Measurements from ENCODE around the gene PPP1R9B.
A peak's percentile ranks its signal among the peaks of the same experiment; 100 is the strongest.

PPP1R9B gene

GRCh38 chr17:50134206-50135110, 16.0 kb downstream of the PPP1R9B start:
- TF ChIP-seq ZNF8 (CRISPR knock-in tag; IDR thresholded peaks at IDR 0.05) (no peak), BACH2 (CRISPR knock-in tag; IDR thresholded peaks at IDR 0.05; ENCODE audit: borderline replicate concordance) (no peak)
- ATAC-seq: no peak

DNA sequence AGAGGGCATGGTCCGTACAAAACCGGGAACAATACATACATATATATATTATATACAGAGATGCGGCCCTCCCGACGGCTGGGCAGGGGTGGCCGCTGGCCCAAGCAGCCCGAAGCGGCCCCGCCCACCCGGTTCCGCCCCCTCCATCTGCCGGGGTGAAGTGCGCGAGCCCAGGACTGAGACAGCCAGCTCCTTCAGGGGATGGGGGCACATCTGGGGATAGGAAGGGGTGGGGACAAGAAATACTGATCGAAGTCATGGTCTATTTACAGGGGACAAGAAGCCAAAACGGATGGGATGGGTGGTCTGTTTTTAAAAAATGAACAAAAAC, 16.7 kb downstream of the PPP1R9B start:
- TF ChIP-seq, protein P1, sequence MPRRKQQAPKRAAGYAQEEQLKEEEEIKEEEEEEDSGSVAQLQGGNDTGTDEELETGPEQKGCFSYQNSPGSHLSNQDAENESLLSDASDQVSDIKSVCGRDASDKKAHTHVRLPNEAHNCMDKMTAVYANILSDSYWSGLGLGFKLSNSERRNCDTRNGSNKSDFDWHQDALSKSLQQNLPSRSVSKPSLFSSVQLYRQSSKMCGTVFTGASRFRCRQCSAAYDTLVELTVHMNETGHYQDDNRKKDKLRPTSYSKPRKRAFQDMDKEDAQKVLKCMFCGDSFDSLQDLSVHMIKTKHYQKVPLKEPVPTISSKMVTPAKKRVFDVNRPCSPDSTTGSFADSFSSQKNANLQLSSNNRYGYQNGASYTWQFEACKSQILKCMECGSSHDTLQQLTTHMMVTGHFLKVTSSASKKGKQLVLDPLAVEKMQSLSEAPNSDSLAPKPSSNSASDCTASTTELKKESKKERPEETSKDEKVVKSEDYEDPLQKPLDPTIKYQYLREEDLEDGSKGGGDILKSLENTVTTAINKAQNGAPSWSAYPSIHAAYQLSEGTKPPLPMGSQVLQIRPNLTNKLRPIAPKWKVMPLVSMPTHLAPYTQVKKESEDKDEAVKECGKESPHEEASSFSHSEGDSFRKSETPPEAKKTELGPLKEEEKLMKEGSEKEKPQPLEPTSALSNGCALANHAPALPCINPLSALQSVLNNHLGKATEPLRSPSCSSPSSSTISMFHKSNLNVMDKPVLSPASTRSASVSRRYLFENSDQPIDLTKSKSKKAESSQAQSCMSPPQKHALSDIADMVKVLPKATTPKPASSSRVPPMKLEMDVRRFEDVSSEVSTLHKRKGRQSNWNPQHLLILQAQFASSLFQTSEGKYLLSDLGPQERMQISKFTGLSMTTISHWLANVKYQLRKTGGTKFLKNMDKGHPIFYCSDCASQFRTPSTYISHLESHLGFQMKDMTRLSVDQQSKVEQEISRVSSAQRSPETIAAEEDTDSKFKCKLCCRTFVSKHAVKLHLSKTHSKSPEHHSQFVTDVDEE (CRISPR knock-in tag; IDR thresholded peaks at IDR 0.05): no peak
- TF ChIP-seq ZFP30 (CRISPR knock-in tag; IDR thresholded peaks at IDR 0.05): no peak
- TF ChIP-seq ESRRG (CRISPR knock-in tag; IDR thresholded peaks at IDR 0.05): no peak
- no peak for TF ChIP-seq ARNTL (CRISPR knock-in tag; IDR thresholded peaks at IDR 0.05; ENCODE audit: borderline replicate concordance, low read depth)
- no peak for ATAC-seq

GRCh38 chr17:50133028-50133768, 17.3 kb downstream of the PPP1R9B start:
- ATAC-seq: peak; percentile 69
- TF ChIP-seq ZFP30 (CRISPR knock-in tag; IDR thresholded peaks at IDR 0.05): no peak
- no peak for TF ChIP-seq ZNF565 (CRISPR knock-in tag; conservative IDR thresholded peaks at IDR 0.05; ENCODE audit: low read depth)
- no peak for TF ChIP-seq ZFP3 (CRISPR knock-in tag; IDR thresholded peaks at IDR 0.05)
- TF ChIP-seq ARNTL (CRISPR knock-in tag; IDR thresholded peaks at IDR 0.05; ENCODE audit: borderline replicate concordance, low read depth): no peak
- TF ChIP-seq CREB5 (CRISPR knock-in tag; IDR thresholded peaks at IDR 0.05; ENCODE audit: low read depth): no peak
- no peak for TF ChIP-seq GLIS3 (CRISPR knock-in tag; IDR thresholded peaks at IDR 0.05)
- TF ChIP-seq, protein P1 (CRISPR knock-in tag; IDR thresholded peaks at IDR 0.05): no peak
- TF ChIP-seq ZC3H10 (CRISPR knock-in tag; IDR thresholded peaks at IDR 0.05): no peak

DNA sequence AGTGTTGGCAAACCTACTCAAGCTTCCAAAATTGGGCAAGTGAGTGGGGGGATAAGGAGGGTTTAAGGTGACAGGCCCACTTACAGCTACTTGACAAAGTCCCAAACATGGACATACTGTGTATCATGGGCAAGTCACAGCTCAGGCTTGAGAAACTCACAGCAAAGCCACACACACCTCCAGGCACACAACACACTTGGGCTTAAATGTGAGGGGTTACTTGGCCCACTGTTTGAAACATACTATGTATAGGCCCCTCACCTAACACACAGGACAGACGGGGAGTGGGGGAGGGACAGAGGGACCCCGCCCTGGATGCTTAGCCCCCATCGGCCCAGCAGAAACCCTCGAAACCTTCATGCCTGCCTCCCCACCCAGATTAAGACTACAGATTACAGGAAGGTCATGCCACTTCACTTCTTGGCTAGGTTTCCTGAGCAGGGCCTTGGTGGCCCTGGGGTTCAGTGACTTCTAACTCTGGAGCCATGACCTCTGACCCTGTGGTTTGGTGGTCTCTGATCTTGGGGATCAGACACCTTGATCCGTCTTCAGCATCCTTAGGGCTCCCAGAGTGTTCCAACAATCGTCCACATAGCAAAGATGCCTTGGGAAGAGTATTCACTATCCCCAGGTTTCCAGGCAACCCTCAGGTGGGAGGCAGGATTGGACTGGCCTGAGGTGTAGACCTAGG, 18.2 kb downstream of the PPP1R9B start:
- no peak for ATAC-seq
- TF ChIP-seq, protein P1 (CRISPR knock-in tag; IDR thresholded peaks at IDR 0.05): no peak
- TF ChIP-seq ARNTL (CRISPR knock-in tag; IDR thresholded peaks at IDR 0.05; ENCODE audit: borderline replicate concordance, low read depth): no peak
- TF ChIP-seq ZNF70 (CRISPR knock-in tag; IDR thresholded peaks at IDR 0.05): no peak
- TF ChIP-seq BACH2 (CRISPR knock-in tag; IDR thresholded peaks at IDR 0.05; ENCODE audit: borderline replicate concordance): no peak
- TF ChIP-seq OSR1 (CRISPR knock-in tag; IDR thresholded peaks at IDR 0.05): no peak
- no peak for TF ChIP-seq PATZ1 (CRISPR knock-in tag; IDR thresholded peaks at IDR 0.05; ENCODE audit: borderline replicate concordance)
- TF ChIP-seq PPARA (CRISPR knock-in tag; IDR thresholded peaks at IDR 0.05; ENCODE audit: borderline replicate concordance): no peak
- TF ChIP-seq TOX (CRISPR knock-in tag; IDR thresholded peaks at IDR 0.05; ENCODE audit: borderline replicate concordance): no peak
- TF ChIP-seq ZNF8 (CRISPR knock-in tag; IDR thresholded peaks at IDR 0.05): no peak
- no peak for TF ChIP-seq ZFP3 (CRISPR knock-in tag; IDR thresholded peaks at IDR 0.05)
- TF ChIP-seq GLIS3 (CRISPR knock-in tag; IDR thresholded peaks at IDR 0.05): no peak
- TF ChIP-seq TCF4 (CRISPR knock-in tag; IDR thresholded peaks at IDR 0.05; ENCODE audit: borderline replicate concordance): no peak
- TF ChIP-seq SNAI2 (CRISPR knock-in tag; IDR thresholded peaks at IDR 0.05): no peak
- TF ChIP-seq ESRRG (CRISPR knock-in tag; IDR thresholded peaks at IDR 0.05): no peak

Data from SK-N-SH treated with all-trans-retinoic acid at 6 μM for 48 hours (cell line).